CD14-positive monocyte (primary cell): ENCODE data around the gene KDM7A. TPM values are rescaled to one million over a fixed set of nuclear protein-coding genes. Genes with fewer than 3 reads are reported as not detected.

ENCODE experiments used
- DNase-seq, 3 donors: peaks; one replicate each; pipeline ENCODE4 v3.0.0-alpha.2; 2011 to 2022
- H2AFZ ChIP-seq: 2 replicates; pipeline ENCODE4 v1.6.0; 2012; ENCODE audit warnings: mild to moderate bottlenecking, low read depth, low read length, inconsistent platforms; ENCODE audit not compliant: insufficient read depth, poor library complexity, severe bottlenecking
- H3K27ac ChIP-seq, 2 donors: 1 replicate in 1 of 2; 2 replicates in 1 of 2; pipeline ENCODE4 v1.5.1; 2012 to 2013; ENCODE audit warnings: low read length in 2 of 2, control low read depth in 1 of 2, inconsistent platforms in 1 of 2, low read depth in 1 of 2, mild to moderate bottlenecking in 1 of 2
- H3K27me3 ChIP-seq, 2 donors: one replicate each; pipeline versions ENCODE4 v1.6.0 to v1.6.1; 2011 to 2013; ENCODE audit warnings: low read length in 2 of 2; ENCODE audit not compliant: control insufficient read depth in 2 of 2, insufficient read depth in 2 of 2
- H3K36me3 ChIP-seq, 2 donors: replicated peaks in 1 of 2; 1 replicate in 1 of 2; 2 replicates in 1 of 2; pipeline versions ENCODE4 v1.5.1 to v1.6.1; 2012 to 2013; ENCODE audit warnings: low read length in 2 of 2, control low read depth in 1 of 2, inconsistent platforms in 1 of 2, mild to moderate bottlenecking in 1 of 2; ENCODE audit not compliant: insufficient read depth in 2 of 2, control insufficient read depth in 1 of 2
- H3K4me1 ChIP-seq, 2 donors: 1 replicate in 1 of 2; 2 replicates in 1 of 2; pipeline versions ENCODE4 v1.5.1 to v1.6.1; 2012 to 2013; ENCODE audit warnings: low read length in 2 of 2, control low read depth in 1 of 2, inconsistent platforms in 1 of 2, mild to moderate bottlenecking in 1 of 2, moderate library complexity in 1 of 2; ENCODE audit not compliant: insufficient read depth in 2 of 2, control insufficient read depth in 1 of 2
- H3K4me2 ChIP-seq: replicated peaks from 2 replicates; pipeline ENCODE3; 2012; ENCODE audit warnings: low read length, moderate library complexity, mild to moderate bottlenecking; ENCODE audit not compliant: poor library complexity, severe bottlenecking; ENCODE audit errors: extremely low read depth
- H3K4me3 ChIP-seq, 3 experiments: fragments of 200-600 bp in 1 of 3; sonication (generic) in 1 of 3; replicated peaks in 1 of 3; 1 replicate in 2 of 3; 2 replicates in 1 of 3; pipeline ENCODE4 v1.5.1; 2011 to 2013; ENCODE audit warnings: low read length in 3 of 3, mild to moderate bottlenecking in 3 of 3, control low read depth in 2 of 3, low read depth in 2 of 3, inconsistent platforms in 1 of 3, moderate library complexity in 1 of 3
- H3K79me2 ChIP-seq: 2 replicates; pipeline ENCODE4 v1.6.0; 2012; ENCODE audit warnings: mild to moderate bottlenecking, control low read depth, inconsistent platforms, low read length, moderate library complexity; ENCODE audit not compliant: insufficient read depth
- H3K9ac ChIP-seq: 2 replicates; pipeline ENCODE4 v1.6.0; 2017; ENCODE audit warnings: low read length, mild to moderate bottlenecking; ENCODE audit not compliant: insufficient read depth, poor library complexity, severe bottlenecking
- H3K9me3 ChIP-seq, 2 donors: replicated peaks in 1 of 2; 1 replicate in 1 of 2; 2 replicates in 1 of 2; pipeline versions ENCODE4 v1.5.1 to v1.6.1; 2012 to 2013; ENCODE audit warnings: low read length in 2 of 2, control low read depth in 1 of 2; ENCODE audit not compliant: control insufficient read depth in 1 of 2, insufficient read depth in 1 of 2
- H4K20me1 ChIP-seq: 2 replicates; pipeline ENCODE4 v1.6.0; 2012; ENCODE audit warnings: mild to moderate bottlenecking, low read length, control low read depth, moderate library complexity; ENCODE audit not compliant: insufficient read depth
- H3K27ac Mint-ChIP-seq, 7 donors: one replicate each; pipeline ENCODE4 v1.8.0; 2020; ENCODE audit warnings: mild to moderate bottlenecking in 7 of 7, mixed read lengths in 7 of 7, moderate library complexity in 6 of 7, inconsistent platforms in 2 of 7
- H3K27me3 Mint-ChIP-seq, 3 donors: one replicate each; pipeline ENCODE4 v1.8.0; 2021 to 2022; ENCODE audit warnings: low read depth in 3 of 3, mild to moderate bottlenecking in 3 of 3, mixed read lengths in 3 of 3, moderate library complexity in 3 of 3, inconsistent platforms in 1 of 3
- H3K36me3 Mint-ChIP-seq, 2 donors: one replicate each; pipeline ENCODE4 v1.8.0; 2020; ENCODE audit warnings: mixed read lengths in 2 of 2, inconsistent platforms in 1 of 2, mild to moderate bottlenecking in 1 of 2
- H3K4me1 Mint-ChIP-seq: one replicate; pipeline ENCODE4 v1.8.0; 2020; ENCODE audit warnings: mild to moderate bottlenecking, mixed read lengths
- H3K4me3 Mint-ChIP-seq, 2 donors: one replicate each; pipeline ENCODE4 v1.8.0; 2020; ENCODE audit warnings: mild to moderate bottlenecking in 2 of 2, mixed read lengths in 2 of 2, moderate library complexity in 1 of 2
- H3K9me3 Mint-ChIP-seq, 7 donors: one replicate each; pipeline ENCODE4 v1.8.0; 2020 to 2022; ENCODE audit warnings: mixed read lengths in 7 of 7, mild to moderate bottlenecking in 6 of 7, moderate library complexity in 6 of 7, inconsistent platforms in 2 of 7
- WGBS: methylation state at CpG from one replicate; pipeline ENCODE4 v1.1.5; 2013; ENCODE audit warnings: missing lambda C conversion rate; ENCODE audit not compliant: insufficient coverage; 5-methylcytosine and 5-hydroxymethylcytosine counted together
- intact Hi-C, 2 donors: fragments of 100-400 bp; cut with micrococcal nuclease; formaldehyde crosslinking; loops; one replicate each; pipeline versions ENCODE4 v1.15.0 to v1.15.1; 2023
- polyA plus RNA-seq, 3 donors: library from polyadenylated mRNA; depleted of rRNA in 1 of 3; unstranded in 2 of 3; stranded (reverse) in 1 of 3; fragments of 300-500 nt in 2 of 3; fragments of >200 nt in 1 of 3; fragmentation: Illumina TruSeq in 2 of 3; gene quantifications; 1 replicate in 2 of 3; 2 replicates in 1 of 3; pipeline ENCODE4 v1.2.3, GENCODE V29; 2012 to 2021
- TF ChIP-seq, protein P1 (sequence below): fragments of 200-600 bp; IDR thresholded peaks from one replicate; pipeline ENCODE4 v1.8.0; 2022; ENCODE audit warnings: antibody characterized with exemption, mild to moderate bottlenecking

The KDM7A gene
- polyA plus RNA-seq, 3 donors = 4.9 to 37.9 (median 7.9) TPM

DNA sequence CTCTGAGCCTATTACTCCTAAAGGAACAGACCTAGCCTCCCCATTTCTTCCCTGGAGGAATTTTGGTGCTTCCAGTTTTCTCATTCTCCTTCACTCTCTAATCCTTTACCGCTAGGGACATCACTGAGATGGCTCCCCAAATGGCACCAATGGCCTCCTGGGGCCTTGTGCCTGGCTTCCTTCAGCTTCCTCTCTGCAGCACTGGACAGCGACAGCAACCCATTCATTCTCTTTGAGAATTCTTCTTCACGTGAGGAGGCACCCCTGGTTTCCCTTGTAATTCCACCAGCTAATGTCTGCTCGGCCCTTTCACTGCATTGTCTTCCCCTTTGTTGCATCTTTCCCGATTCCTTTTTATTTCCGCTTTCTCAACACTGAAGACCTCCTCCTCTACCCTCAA, 24.6 kb upstream of the KDM7A start:
- Histone ChIP-seq H3K79me2 (no peaks in the 10 kb centered on the region), H3K4me2 (no peak overlapping the region), H3K36me3 (no peaks in the 10 kb centered on the region), H3K27me3 (no peaks in the 10 kb centered on the region), H3K9me3 (peaks cover 0 to 9% of the 10 kb centered on the region in 2 donors), H3K4me3 (no peak overlapping the region), H3K9ac (no peak overlapping the region), H3K27ac (no peak overlapping the region), H4K20me1 (no peaks in the 10 kb centered on the region), H2AFZ (no peak overlapping the region), H3K4me1 (peaks cover 10 to 11% of the 10 kb centered on the region in 2 donors)
- Mint-ChIP-seq H3K9me3 (peaks cover 5 to 22% (median 10%) of the 10 kb centered on the region in 7 donors), H3K4me1 (peaks cover 13% of the 10 kb centered on the region), H3K4me3 (peak overlapping the region in 1 of 2 donors; percentile 7), H3K27me3 (peaks cover 4 to 8% (median 5%) of the 10 kb centered on the region in 3 donors), H3K36me3 (peaks cover 0 to 5% of the 10 kb centered on the region in 2 donors), H3K27ac (no peak overlapping the region)
- intact Hi-C loops = no loop called here
- no peak for DNase-seq
- TF ChIP-seq, protein P1, sequence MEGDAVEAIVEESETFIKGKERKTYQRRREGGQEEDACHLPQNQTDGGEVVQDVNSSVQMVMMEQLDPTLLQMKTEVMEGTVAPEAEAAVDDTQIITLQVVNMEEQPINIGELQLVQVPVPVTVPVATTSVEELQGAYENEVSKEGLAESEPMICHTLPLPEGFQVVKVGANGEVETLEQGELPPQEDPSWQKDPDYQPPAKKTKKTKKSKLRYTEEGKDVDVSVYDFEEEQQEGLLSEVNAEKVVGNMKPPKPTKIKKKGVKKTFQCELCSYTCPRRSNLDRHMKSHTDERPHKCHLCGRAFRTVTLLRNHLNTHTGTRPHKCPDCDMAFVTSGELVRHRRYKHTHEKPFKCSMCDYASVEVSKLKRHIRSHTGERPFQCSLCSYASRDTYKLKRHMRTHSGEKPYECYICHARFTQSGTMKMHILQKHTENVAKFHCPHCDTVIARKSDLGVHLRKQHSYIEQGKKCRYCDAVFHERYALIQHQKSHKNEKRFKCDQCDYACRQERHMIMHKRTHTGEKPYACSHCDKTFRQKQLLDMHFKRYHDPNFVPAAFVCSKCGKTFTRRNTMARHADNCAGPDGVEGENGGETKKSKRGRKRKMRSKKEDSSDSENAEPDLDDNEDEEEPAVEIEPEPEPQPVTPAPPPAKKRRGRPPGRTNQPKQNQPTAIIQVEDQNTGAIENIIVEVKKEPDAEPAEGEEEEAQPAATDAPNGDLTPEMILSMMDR = no peak
- WGBS = 96% methylated on average over 6 of the region's 6 CpGs

DNA sequence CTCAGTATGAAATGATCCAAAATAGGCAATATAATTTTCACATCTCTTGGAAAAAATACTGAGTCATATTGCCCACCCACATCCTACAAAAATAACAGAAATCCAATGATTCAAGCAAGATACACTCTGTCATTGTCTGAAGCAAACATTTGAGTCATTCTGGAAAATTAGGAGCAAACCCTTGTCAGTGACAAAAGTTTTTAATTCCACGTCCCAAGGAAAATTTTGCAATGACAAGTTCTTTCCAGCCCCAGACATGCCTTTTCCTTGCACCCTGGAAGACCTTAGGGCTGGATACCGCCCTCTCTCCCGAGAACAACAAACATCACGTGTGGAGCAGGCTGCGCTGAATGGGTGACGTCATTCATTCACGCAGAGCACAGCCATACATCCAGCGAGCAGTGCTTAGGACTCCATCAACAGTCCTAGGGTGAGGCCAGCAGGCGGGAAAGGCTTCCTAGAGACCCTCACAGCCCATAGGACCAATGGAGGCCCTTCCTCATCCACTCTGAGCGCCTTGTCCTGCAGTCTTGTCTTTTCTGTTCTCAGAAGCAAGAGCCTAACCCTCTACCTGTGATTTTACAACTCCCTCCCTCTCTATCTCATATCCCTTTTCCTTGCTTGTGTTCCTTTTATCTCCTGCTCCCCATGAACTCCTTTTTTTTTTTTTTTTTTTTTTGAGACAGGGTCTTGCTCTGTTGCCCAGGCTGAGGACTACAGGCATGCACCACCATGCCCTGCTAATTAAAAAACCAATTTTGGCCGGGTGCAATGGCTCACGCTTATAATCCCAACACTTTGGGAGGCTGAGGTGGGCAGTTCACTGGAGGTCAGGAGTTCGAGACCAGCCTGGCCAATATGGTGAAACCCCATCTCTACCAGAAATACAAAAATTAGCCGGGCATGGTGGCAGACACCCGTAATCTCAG, 23.5 kb upstream of the KDM7A start:
- no peak overlapping the region for H3K4me2 ChIP-seq
- H3K79me2 ChIP-seq = no peaks in the 10 kb centered on the region
- H3K9me3 Mint-ChIP-seq = peaks cover 9 to 27% (median 14%) of the 10 kb centered on the region in 7 donors
- H3K27ac ChIP-seq = no peak overlapping the region
- H3K4me3 ChIP-seq = no peak overlapping the region
- no peaks in the 10 kb centered on the region for H3K27me3 ChIP-seq
- H3K27me3 Mint-ChIP-seq = peaks cover 3 to 8% (median 7%) of the 10 kb centered on the region in 3 donors
- DNase-seq = no peak
- H3K4me1 Mint-ChIP-seq = peaks cover 11% of the 10 kb centered on the region
- 94% methylated on average over 10 of the region's 15 CpGs for WGBS
- no peak overlapping the region for H3K9ac ChIP-seq
- peaks cover 0 to 12% of the 10 kb centered on the region in 2 donors for H3K9me3 ChIP-seq
- intact Hi-C loops = no loop called here
- H3K36me3 ChIP-seq = no peaks in the 10 kb centered on the region
- no peak overlapping the region for H3K4me3 Mint-ChIP-seq
- H3K27ac Mint-ChIP-seq = no peak overlapping the region
- TF ChIP-seq, protein P1 = no peak
- H3K36me3 Mint-ChIP-seq = peaks cover 4 to 5% of the 10 kb centered on the region in 2 donors
- H2AFZ ChIP-seq = no peak overlapping the region
- H4K20me1 ChIP-seq = no peaks in the 10 kb centered on the region
- H3K4me1 ChIP-seq = peaks cover 0 to under 1% of the 10 kb centered on the region in 2 donors
